ENCODE measurements around the gene NXPH3.

DNA sequence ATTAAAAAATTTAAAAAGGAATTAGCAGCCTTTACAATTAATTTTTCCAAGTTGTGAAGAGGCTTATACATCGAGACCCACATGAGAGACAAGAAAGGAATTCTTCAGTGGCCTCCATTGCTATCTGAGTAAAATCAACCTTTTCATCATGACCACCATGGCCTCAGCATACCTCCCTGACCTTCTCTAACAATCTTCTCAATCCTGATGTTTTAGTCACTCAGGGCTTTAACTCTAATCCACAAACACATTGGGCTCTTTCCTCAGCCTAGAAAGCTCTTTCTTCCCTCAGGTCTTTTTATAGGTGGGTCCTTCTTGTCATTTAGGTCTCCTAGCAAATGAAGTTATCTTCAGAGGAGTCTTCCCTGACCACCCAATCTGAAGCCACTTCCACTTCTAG lies 55.8 kb downstream of the NXPH3 start:
- TF ChIP-seq, protein P1, sequence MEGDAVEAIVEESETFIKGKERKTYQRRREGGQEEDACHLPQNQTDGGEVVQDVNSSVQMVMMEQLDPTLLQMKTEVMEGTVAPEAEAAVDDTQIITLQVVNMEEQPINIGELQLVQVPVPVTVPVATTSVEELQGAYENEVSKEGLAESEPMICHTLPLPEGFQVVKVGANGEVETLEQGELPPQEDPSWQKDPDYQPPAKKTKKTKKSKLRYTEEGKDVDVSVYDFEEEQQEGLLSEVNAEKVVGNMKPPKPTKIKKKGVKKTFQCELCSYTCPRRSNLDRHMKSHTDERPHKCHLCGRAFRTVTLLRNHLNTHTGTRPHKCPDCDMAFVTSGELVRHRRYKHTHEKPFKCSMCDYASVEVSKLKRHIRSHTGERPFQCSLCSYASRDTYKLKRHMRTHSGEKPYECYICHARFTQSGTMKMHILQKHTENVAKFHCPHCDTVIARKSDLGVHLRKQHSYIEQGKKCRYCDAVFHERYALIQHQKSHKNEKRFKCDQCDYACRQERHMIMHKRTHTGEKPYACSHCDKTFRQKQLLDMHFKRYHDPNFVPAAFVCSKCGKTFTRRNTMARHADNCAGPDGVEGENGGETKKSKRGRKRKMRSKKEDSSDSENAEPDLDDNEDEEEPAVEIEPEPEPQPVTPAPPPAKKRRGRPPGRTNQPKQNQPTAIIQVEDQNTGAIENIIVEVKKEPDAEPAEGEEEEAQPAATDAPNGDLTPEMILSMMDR (IDR thresholded peaks at IDR 0.05 in 2 of 3, conservative IDR thresholded peaks at IDR 0.05 in 1 of 3; ENCODE audit: control insufficient read depth in 2 of 3, extremely low read depth in 1 of 3, insufficient read depth in 1 of 3, low read depth in 3 of 3, low read length in 3 of 3): no peak
- TF ChIP-seq FOS (IDR thresholded peaks at IDR 0.05; ENCODE audit: borderline replicate concordance, extremely low read depth, insufficient read length) (no peak), CREM (IDR thresholded peaks at IDR 0.05; ENCODE audit: low read depth) (no peak), CREB1 (IDR thresholded peaks at IDR 0.05; ENCODE audit: low read depth) (no peak), EZH2 (IDR thresholded peaks at IDR 0.05; ENCODE audit: borderline replicate concordance, control insufficient read depth, low read depth, low read length) (no peak), HDGF (IDR thresholded peaks at IDR 0.05) (no peak), LARP7 (IDR thresholded peaks at IDR 0.05) (no peak), EP300 (IDR thresholded peaks at IDR 0.05; ENCODE audit: borderline replicate concordance in 1 of 2, control insufficient read depth in 1 of 2, low read depth in 2 of 2, low read length in 2 of 2) (no peak), POLR2AphosphoS2 (IDR thresholded peaks at IDR 0.05; ENCODE audit: low read depth, low read length) (no peak), CHD4 (IDR thresholded peaks at IDR 0.05) (no peak)
- TF ChIP-seq, protein P2, sequence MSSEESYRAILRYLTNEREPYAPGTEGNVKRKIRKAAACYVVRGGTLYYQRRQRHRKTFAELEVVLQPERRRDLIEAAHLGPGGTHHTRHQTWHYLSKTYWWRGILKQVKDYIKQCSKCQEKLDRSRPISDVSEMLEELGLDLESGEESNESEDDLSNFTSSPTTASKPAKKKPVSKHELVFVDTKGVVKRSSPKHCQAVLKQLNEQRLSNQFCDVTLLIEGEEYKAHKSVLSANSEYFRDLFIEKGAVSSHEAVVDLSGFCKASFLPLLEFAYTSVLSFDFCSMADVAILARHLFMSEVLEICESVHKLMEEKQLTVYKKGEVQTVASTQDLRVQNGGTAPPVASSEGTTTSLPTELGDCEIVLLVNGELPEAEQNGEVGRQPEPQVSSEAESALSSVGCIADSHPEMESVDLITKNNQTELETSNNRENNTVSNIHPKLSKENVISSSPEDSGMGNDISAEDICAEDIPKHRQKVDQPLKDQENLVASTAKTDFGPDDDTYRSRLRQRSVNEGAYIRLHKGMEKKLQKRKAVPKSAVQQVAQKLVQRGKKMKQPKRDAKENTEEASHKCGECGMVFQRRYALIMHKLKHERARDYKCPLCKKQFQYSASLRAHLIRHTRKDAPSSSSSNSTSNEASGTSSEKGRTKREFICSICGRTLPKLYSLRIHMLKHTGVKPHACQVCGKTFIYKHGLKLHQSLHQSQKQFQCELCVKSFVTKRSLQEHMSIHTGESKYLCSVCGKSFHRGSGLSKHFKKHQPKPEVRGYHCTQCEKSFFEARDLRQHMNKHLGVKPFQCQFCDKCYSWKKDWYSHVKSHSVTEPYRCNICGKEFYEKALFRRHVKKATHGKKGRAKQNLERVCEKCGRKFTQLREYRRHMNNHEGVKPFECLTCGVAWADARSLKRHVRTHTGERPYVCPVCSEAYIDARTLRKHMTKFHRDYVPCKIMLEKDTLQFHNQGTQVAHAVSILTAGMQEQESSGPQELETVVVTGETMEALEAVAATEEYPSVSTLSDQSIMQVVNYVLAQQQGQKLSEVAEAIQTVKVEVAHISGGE (CRISPR knock-in tag; IDR thresholded peaks at IDR 0.05): no peak
- TF ChIP-seq, protein P3, sequence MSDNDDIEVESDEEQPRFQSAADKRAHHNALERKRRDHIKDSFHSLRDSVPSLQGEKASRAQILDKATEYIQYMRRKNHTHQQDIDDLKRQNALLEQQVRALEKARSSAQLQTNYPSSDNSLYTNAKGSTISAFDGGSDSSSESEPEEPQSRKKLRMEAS (IDR thresholded peaks at IDR 0.05; ENCODE audit: low read depth, low read length): no peak
- TF ChIP-seq, protein P4, sequence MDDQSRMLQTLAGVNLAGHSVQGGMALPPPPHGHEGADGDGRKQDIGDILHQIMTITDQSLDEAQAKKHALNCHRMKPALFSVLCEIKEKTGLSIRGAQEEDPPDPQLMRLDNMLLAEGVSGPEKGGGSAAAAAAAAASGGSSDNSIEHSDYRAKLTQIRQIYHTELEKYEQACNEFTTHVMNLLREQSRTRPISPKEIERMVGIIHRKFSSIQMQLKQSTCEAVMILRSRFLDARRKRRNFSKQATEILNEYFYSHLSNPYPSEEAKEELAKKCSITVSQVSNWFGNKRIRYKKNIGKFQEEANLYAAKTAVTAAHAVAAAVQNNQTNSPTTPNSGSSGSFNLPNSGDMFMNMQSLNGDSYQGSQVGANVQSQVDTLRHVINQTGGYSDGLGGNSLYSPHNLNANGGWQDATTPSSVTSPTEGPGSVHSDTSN (IDR thresholded peaks at IDR 0.05; ENCODE audit: insufficient replicate concordance, low read depth, low read length): no peak
- TF ChIP-seq, protein P5, sequence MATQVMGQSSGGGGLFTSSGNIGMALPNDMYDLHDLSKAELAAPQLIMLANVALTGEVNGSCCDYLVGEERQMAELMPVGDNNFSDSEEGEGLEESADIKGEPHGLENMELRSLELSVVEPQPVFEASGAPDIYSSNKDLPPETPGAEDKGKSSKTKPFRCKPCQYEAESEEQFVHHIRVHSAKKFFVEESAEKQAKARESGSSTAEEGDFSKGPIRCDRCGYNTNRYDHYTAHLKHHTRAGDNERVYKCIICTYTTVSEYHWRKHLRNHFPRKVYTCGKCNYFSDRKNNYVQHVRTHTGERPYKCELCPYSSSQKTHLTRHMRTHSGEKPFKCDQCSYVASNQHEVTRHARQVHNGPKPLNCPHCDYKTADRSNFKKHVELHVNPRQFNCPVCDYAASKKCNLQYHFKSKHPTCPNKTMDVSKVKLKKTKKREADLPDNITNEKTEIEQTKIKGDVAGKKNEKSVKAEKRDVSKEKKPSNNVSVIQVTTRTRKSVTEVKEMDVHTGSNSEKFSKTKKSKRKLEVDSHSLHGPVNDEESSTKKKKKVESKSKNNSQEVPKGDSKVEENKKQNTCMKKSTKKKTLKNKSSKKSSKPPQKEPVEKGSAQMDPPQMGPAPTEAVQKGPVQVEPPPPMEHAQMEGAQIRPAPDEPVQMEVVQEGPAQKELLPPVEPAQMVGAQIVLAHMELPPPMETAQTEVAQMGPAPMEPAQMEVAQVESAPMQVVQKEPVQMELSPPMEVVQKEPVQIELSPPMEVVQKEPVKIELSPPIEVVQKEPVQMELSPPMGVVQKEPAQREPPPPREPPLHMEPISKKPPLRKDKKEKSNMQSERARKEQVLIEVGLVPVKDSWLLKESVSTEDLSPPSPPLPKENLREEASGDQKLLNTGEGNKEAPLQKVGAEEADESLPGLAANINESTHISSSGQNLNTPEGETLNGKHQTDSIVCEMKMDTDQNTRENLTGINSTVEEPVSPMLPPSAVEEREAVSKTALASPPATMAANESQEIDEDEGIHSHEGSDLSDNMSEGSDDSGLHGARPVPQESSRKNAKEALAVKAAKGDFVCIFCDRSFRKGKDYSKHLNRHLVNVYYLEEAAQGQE (IDR thresholded peaks at IDR 0.05; ENCODE audit: low read depth, low read length): no peak

Data from GM12878 (cell line).